B cell (primary cell): ENCODE results near the gene ATP6V1F. TPM values are rescaled to one million over a fixed set of nuclear protein-coding genes. Genes with fewer than 3 reads are reported as not detected.

Experiments
- ATAC-seq: fragments of 200-7000 bp; cut with Tn5 transposase; one replicate; pipeline ENCODE4 v1.10.0; 2021; ENCODE audit warnings: low read depth, mild to moderate bottlenecking, moderate number of reproducible peaks, moderate library complexity
- CTCF ChIA-PET: fragments of 350-600 bp; sonication (Branson Sonifier 250); formaldehyde crosslinking; loops from one replicate; lab custom pipeline; 2021; ENCODE audit warnings: antibody characterized with exemption, inconsistent platforms; lab: Charles Lee
- POLR2A ChIA-PET: fragments of 350-600 bp; sonication (Branson Sonifier 250); formaldehyde crosslinking; loops from one replicate; lab custom pipeline; 2021; ENCODE audit warnings: antibody characterized with exemption; lab: Charles Lee
- DNase-seq: peaks from one replicate; pipeline ENCODE4 v3.0.0; 2013
- H2AFZ ChIP-seq: 2 replicates; pipeline ENCODE4 v1.6.1; 2012; ENCODE audit warnings: mild to moderate bottlenecking, low read depth, low read length; ENCODE audit not compliant: insufficient read depth, poor library complexity, severe bottlenecking
- H3K27ac ChIP-seq, 2 donors: 1 replicate in 1 of 2; 2 replicates in 1 of 2; pipeline ENCODE4 v1.5.1; 2012 to 2013; ENCODE audit warnings: low read length in 2 of 2, mild to moderate bottlenecking in 2 of 2, moderate library complexity in 1 of 2
- H3K27me3 ChIP-seq, 4 experiments: fragments of 200-600 bp in 1 of 4; sonication (generic) in 1 of 4; replicated peaks in 1 of 4; 1 replicate in 2 of 4; 2 replicates in 2 of 4; pipeline versions ENCODE4 v1.6.1 to v1.7.0; 2013 to 2016; ENCODE audit warnings: low read length in 3 of 4, mild to moderate bottlenecking in 2 of 4, mixed read lengths in 1 of 4, moderate library complexity in 1 of 4; ENCODE audit not compliant: insufficient read depth in 4 of 4, control insufficient read depth in 3 of 4; ENCODE audit errors: control extremely low read depth in 1 of 4
- H3K36me3 ChIP-seq, 2 experiments: replicated peaks in 1 of 2; 1 replicate in 1 of 2; 2 replicates in 1 of 2; pipeline versions ENCODE4 v1.6.1 to v1.7.1; 2013; ENCODE audit warnings: low read length in 1 of 2; ENCODE audit not compliant: insufficient read depth in 2 of 2, control insufficient read depth in 1 of 2; ENCODE audit errors: control extremely low read depth in 1 of 2, extremely low read depth in 1 of 2
- H3K4me1 ChIP-seq, 2 donors: fragments of 200-600 bp in 1 of 2; sonication (generic) in 1 of 2; 1 replicate in 1 of 2; 2 replicates in 1 of 2; pipeline versions ENCODE4 v1.5.1 to v1.6.1; 2013 to 2017; ENCODE audit warnings: low read length in 2 of 2; ENCODE audit not compliant: control insufficient read depth in 2 of 2, insufficient read depth in 2 of 2
- H3K4me2 ChIP-seq: replicated peaks from 2 replicates; pipeline ENCODE3; 2012; ENCODE audit warnings: mild to moderate bottlenecking, low read depth, low read length; ENCODE audit not compliant: poor library complexity, severe bottlenecking
- H3K4me3 ChIP-seq, 5 experiments: fragments of 200-600 bp in 1 of 5; sonication (generic) in 1 of 5; 1 replicate in 3 of 5; 2 replicates in 2 of 5; pipeline versions ENCODE4 v1.5.1 to v1.7.0; 2011 to 2016; ENCODE audit warnings: low read length in 4 of 5, mild to moderate bottlenecking in 4 of 5, low read depth in 2 of 5, control low read depth in 1 of 5, moderate library complexity in 1 of 5; ENCODE audit not compliant: insufficient read depth in 1 of 5; ENCODE audit errors: control extremely low read depth in 1 of 5, extremely low read depth in 1 of 5
- H3K79me2 ChIP-seq: fragments of 200-600 bp; sonication (generic); one replicate; pipeline ENCODE4 v1.6.0; 2016; ENCODE audit warnings: low read length; ENCODE audit not compliant: control insufficient read depth, insufficient read depth
- H3K9ac ChIP-seq: fragments of 200-600 bp; sonication (generic); 2 replicates; pipeline ENCODE4 v1.6.1; 2017; ENCODE audit warnings: mild to moderate bottlenecking, low read length, moderate library complexity
- H3K9me3 ChIP-seq, 3 donors: one replicate each; pipeline versions ENCODE4 v1.6.1 to v1.7.1; 2013; ENCODE audit warnings: low read length in 2 of 3; ENCODE audit not compliant: control insufficient read depth in 2 of 3, insufficient read depth in 1 of 3; ENCODE audit errors: control extremely low read depth in 1 of 3
- H4K20me1 ChIP-seq: 2 replicates; pipeline ENCODE4 v1.6.0; 2012; ENCODE audit warnings: mild to moderate bottlenecking, low read length; ENCODE audit not compliant: insufficient read depth, control insufficient read depth, poor library complexity, severe bottlenecking
- H3K27ac Mint-ChIP-seq: one replicate; pipeline ENCODE4 v1.8.0; 2021; ENCODE audit warnings: mixed read lengths
- H3K27me3 Mint-ChIP-seq: one replicate; pipeline ENCODE4 v1.8.0; 2021; ENCODE audit warnings: mixed read lengths
- H3K4me1 Mint-ChIP-seq: one replicate; pipeline ENCODE4 v1.8.0; 2021; ENCODE audit warnings: mixed read lengths
- H3K4me3 Mint-ChIP-seq: one replicate; pipeline ENCODE4 v1.8.0; 2021; ENCODE audit warnings: mixed read lengths
- H3K9me3 Mint-ChIP-seq: one replicate; pipeline ENCODE4 v1.8.0; 2022; ENCODE audit warnings: mixed read lengths; ENCODE audit not compliant: insufficient read depth
- EZH2 ChIP-seq: IDR thresholded peaks from 2 replicates; pipeline ENCODE4 v1.6.1; 2012; ENCODE audit warnings: borderline replicate concordance, low read depth, mild to moderate bottlenecking, moderate library complexity, low read length; ENCODE audit not compliant: insufficient read depth, poor library complexity, severe bottlenecking
- WGBS: methylation state at CpG from one replicate; pipeline ENCODE4 v1.1.5; 2013; ENCODE audit warnings: missing lambda C conversion rate; ENCODE audit not compliant: insufficient coverage; 5-methylcytosine and 5-hydroxymethylcytosine counted together
- intact Hi-C: fragments of 100-400 bp; cut with micrococcal nuclease; formaldehyde crosslinking; loops from one replicate; pipeline ENCODE4 v1.10.0; 2022
- polyA plus RNA-seq: library from polyadenylated mRNA; depleted of rRNA; stranded (reverse); fragments of >200 nt; gene quantifications from 2 replicates; pipeline ENCODE4 v1.2.3, GENCODE V29; 2012
- total RNA-seq, 2 donors: library from RNA; stranded (reverse); fragments of 120-200 nt in 1 of 2; gene quantifications; 1 replicate in 1 of 2; 2 replicates in 1 of 2; pipeline versions ENCODE4 v1.2.3 to v1.2.4, GENCODE V29; 2013 to 2022
- TF ChIP-seq, protein P1 (sequence below): fragments of 200-600 bp; IDR thresholded peaks from one replicate; pipeline ENCODE4 v1.8.0; 2022; ENCODE audit warnings: antibody characterized with exemption, mild to moderate bottlenecking

Gene ATP6V1F
- total and polyA plus RNA-seq, 2 donors (not counting 1 experiment from before 2014, with no cell fraction given), result 81.7 to 198 TPM

DNA sequence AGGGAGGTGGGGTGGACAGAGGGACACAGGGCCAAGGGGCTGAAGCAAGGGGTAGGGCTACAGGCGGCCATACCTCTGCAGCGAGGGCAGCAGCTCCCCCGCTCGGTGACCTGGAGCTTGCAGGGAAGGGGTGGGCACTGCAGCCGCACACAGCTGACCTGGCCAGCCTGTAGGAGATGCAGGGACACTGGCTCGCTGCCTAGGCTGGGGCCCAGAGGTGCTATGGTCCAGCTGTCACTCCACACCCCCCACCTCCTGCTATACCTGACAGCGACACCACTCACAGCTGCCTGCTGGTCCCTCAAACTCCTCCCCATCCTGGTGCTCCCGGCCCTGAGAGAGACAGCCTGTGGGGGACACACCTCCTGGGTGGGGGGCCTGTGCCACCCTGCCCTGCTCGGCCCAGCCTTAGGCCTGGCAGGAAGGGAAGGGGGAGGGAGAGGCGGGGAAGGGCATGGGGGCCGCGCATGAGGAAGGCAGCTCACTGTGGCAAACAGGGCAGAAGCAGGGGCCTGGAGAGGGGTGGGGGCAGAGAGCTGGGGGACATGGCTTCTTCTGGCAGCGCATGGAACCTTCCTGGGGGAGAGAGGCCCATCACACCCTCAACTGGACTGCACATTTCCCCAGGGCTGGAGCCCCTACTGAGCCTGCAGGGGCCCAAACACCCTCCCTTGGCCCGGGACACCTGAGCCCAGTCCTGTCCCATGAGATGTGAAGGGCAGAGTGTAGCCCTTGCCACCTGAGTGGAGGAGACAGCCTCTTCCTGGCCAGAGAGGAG lies 23.9 kb downstream of the ATP6V1F start:
- no peaks in the 10 kb centered on the region for H3K9me3 ChIP-seq
- peaks cover 0 to 36% (median 6%) of the 10 kb centered on the region in 4 experiments for H3K27me3 ChIP-seq
- peaks cover 10% of the 10 kb centered on the region for H3K27me3 Mint-ChIP-seq
- H3K36me3 ChIP-seq, result no peaks in the 10 kb centered on the region
- H3K9me3 Mint-ChIP-seq, result no peaks in the 10 kb centered on the region
- peaks cover 3% of the 10 kb centered on the region for H3K4me1 Mint-ChIP-seq
- no peak overlapping the region for H3K27ac ChIP-seq
- POLR2A ChIA-PET, result no interaction called here
- no peak overlapping the region for H2AFZ ChIP-seq
- CTCF ChIA-PET, result interaction anchor here (0.9 to 1.2 kb wide), 2 partner anchors 23 to 44 kb away, joined by 3 to 4 read pairs; partner anchors contain the start of gene ATP6V1F
- H3K4me3 Mint-ChIP-seq, result no peak overlapping the region
- WGBS, result 64% methylated on average over 11 of the region's 14 CpGs
- no peak overlapping the region for H3K4me3 ChIP-seq
- H3K4me1 ChIP-seq, result peaks cover 10 to 12% of the 10 kb centered on the region in 2 donors
- no peak overlapping the region for H3K9ac ChIP-seq
- DNase-seq, result no peak
- H3K79me2 ChIP-seq, result no peaks in the 10 kb centered on the region
- no peak overlapping the region for H3K27ac Mint-ChIP-seq
- no peak overlapping the region for H3K4me2 ChIP-seq
- no peak for ATAC-seq
- H4K20me1 ChIP-seq, result no peaks in the 10 kb centered on the region
- intact Hi-C loops, result no loop called here
- TF ChIP-seq, protein P1, sequence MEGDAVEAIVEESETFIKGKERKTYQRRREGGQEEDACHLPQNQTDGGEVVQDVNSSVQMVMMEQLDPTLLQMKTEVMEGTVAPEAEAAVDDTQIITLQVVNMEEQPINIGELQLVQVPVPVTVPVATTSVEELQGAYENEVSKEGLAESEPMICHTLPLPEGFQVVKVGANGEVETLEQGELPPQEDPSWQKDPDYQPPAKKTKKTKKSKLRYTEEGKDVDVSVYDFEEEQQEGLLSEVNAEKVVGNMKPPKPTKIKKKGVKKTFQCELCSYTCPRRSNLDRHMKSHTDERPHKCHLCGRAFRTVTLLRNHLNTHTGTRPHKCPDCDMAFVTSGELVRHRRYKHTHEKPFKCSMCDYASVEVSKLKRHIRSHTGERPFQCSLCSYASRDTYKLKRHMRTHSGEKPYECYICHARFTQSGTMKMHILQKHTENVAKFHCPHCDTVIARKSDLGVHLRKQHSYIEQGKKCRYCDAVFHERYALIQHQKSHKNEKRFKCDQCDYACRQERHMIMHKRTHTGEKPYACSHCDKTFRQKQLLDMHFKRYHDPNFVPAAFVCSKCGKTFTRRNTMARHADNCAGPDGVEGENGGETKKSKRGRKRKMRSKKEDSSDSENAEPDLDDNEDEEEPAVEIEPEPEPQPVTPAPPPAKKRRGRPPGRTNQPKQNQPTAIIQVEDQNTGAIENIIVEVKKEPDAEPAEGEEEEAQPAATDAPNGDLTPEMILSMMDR, result no peak
- TF ChIP-seq EZH2, result no peak
